IPS-15b (cell line): ENCODE results near the gene FRMD4A.

Experiments
- H3K27me3 ChIP-seq: one replicate; pipeline ENCODE4 v1.6.1; 2013; ENCODE audit warnings: low read length; ENCODE audit not compliant: control insufficient read depth, insufficient read depth
- H3K36me3 ChIP-seq: one replicate; pipeline ENCODE4 v1.6.1; 2013; ENCODE audit warnings: low read length; ENCODE audit not compliant: control insufficient read depth, insufficient read depth
- H3K4me1 ChIP-seq: one replicate; pipeline ENCODE4 v1.6.1; 2013; ENCODE audit warnings: mild to moderate bottlenecking, low read length; ENCODE audit not compliant: control insufficient read depth, insufficient read depth
- H3K4me3 ChIP-seq: one replicate; pipeline ENCODE4 v1.5.1; 2013; ENCODE audit warnings: low read depth, low read length
- H3K9ac ChIP-seq: one replicate; pipeline ENCODE4 v1.6.1; 2013; ENCODE audit warnings: low read depth, mild to moderate bottlenecking, low read length
- H3K9me3 ChIP-seq: one replicate; pipeline ENCODE4 v1.6.1; 2013; ENCODE audit warnings: mild to moderate bottlenecking, low read length; ENCODE audit not compliant: control insufficient read depth, insufficient read depth

Gene FRMD4A

GRCh38 chr10:14330388-14331061 is at the start of gene FRMD4A:
FRMD4A (minus strand) TSS chr10:14330924.
- H3K4me3 ChIP-seq: no peak within 1 kb of the TSS

DNA sequence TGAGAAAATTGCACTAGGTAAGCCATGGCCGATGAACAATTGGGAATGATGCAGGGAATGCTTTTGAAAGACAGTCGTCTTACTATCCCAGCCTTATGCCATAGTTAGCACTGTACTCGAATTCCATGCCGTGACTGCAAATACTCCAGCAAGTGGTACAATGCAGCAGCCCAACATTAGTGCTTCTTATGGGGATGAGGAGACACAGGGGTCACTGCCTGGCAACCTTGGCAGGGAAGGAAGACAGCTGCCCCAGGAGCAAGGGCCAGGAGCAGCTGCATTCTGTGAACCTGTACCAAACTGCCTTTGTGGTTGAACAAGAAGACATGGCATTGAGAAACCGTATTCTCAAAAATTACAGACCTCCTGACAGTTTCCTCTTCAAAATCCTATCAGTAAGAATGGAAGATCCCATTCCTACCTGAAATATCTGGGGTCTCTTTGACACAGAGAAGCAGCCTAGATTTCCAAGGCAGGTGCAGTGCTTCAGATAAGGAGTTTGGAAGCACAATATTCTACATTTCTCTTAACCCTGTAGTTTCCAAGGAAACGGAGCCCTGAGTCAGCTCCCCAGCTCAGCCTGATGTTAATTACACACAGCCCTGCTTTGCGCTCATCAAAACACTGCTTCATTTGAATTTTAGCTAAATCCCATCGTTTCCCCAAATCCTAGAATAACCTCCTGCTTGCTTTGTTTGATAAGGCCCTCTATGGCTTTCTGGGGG is 49.0 kb upstream of the FRMD4A start:
- no peak overlapping the region for H3K9ac ChIP-seq
- H3K4me3 ChIP-seq: no peak overlapping the region
- no peaks in the 10 kb centered on the region for H3K9me3 ChIP-seq
- no peaks in the 10 kb centered on the region for H3K4me1 ChIP-seq
- no peaks in the 10 kb centered on the region for H3K36me3 ChIP-seq
- H3K27me3 ChIP-seq: no peaks in the 10 kb centered on the region

More at GRCh38 chr10:14330388-14331061, at the start of gene FRMD4A:
- Histone ChIP-seq H3K36me3 (no peaks in the 10 kb centered on the region), H3K9ac (no peak within 1 kb of the TSS), H3K27me3 (no peaks in the 10 kb centered on the region), H3K4me1 (peaks cover 13% of the 10 kb centered on the region), H3K9me3 (no peaks in the 10 kb centered on the region)

DNA sequence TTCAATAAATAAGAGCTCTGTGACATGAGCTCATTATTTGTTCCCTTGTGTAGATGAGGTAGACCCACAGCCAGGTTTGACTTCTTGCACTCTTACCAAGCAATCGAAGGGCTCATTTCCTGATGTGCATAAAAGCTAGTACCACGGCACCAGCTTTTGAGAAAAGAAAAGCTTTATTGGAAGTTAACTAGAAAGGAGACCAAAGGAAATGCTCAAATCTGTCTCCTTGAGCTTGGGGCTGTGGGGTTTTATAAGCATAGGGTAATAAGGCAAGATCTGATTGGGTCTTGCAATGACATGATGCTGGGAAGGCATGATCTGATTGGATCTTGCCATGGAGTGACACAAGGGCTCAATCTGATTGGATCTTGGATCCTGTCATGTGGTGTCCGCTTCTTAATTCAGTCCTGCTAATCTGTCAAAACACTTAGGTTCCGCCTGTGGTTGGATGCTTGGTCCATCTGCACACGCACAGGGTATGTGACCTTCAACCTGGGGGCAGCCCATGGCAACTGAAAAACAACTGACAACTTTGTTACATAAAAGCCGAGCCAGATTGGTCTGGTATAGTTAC is 47.8 kb upstream of the FRMD4A start:
- Histone ChIP-seq H3K36me3 (no peaks in the 10 kb centered on the region), H3K27me3 (no peaks in the 10 kb centered on the region), H3K9ac (no peak overlapping the region), H3K9me3 (no peaks in the 10 kb centered on the region), H3K4me3 (no peak overlapping the region), H3K4me1 (no peaks in the 10 kb centered on the region)

DNA sequence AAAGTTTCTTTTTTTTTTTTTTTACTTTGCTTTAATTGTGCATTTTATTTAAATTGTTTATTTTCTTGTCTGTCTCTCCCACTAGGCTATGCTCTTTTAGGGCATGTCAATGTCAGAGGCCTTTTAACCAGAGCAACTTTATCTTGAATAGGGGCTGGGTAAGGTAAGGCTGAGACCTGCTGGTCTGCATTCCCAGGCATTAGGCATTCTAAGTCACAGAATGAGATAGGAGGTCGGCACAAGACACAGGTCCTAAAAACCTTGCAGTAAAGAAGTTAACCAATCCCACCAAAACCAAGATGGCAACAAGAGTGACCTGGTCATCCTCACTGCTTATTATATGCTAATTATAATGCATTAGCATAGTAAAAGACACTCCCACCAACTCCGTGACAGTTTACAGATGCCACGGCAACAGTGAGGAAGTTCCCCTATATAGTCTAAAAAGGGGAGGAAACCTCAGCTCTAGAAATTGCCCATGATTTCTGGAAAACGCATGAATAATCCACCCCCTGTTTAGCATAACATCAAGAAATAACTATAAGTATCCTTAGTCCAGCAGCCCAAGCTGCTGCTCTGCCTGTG is 47.0 kb upstream of the FRMD4A start:
- no peaks in the 10 kb centered on the region for H3K36me3 ChIP-seq
- H3K9ac ChIP-seq: no peak overlapping the region
- H3K27me3 ChIP-seq: no peaks in the 10 kb centered on the region
- H3K4me1 ChIP-seq: no peaks in the 10 kb centered on the region
- H3K9me3 ChIP-seq: no peaks in the 10 kb centered on the region
- no peak overlapping the region for H3K4me3 ChIP-seq

- H3K9ac ChIP-seq: no peak overlapping the region
- no peak overlapping the region for H3K4me3 ChIP-seq
- H3K36me3 ChIP-seq: no peaks in the 10 kb centered on the region
- no peaks in the 10 kb centered on the region for H3K4me1 ChIP-seq
- H3K27me3 ChIP-seq: no peaks in the 10 kb centered on the region
- peaks cover 2% of the 10 kb centered on the region for H3K9me3 ChIP-seq
These were observed 44.2 kb upstream of the FRMD4A start for GRCh38 chr10:14374745-14375445.

DNA sequence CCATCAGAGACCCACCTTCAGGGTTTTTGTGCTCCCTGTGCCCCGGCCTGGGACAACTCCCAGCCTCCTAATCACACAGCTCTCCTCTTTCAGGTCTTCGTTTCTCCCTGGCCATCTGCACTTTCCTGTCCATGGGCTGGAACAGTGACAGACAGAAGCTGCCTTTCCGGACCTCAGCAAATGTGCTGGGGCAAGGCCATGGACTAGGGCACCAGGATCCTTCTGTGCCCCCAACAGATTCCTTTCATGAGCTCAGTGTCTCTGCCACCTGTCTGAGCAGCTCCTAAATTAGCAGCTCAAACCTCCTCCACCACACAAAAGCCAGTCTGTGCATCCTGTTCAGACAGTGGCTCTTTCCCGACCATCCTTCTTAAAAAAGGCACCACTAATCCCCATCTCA is 41.9 kb upstream of the FRMD4A start:
- H3K36me3 ChIP-seq: no peaks in the 10 kb centered on the region
- no peak overlapping the region for H3K4me3 ChIP-seq
- H3K4me1 ChIP-seq: no peaks in the 10 kb centered on the region
- H3K9ac ChIP-seq: no peak overlapping the region
- no peaks in the 10 kb centered on the region for H3K27me3 ChIP-seq
- peaks cover 3% of the 10 kb centered on the region for H3K9me3 ChIP-seq

GRCh38 chr10:14371581-14371980 is 40.9 kb upstream of the FRMD4A start:
- Histone ChIP-seq H3K4me1 (no peaks in the 10 kb centered on the region), H3K9me3 (peaks cover 3% of the 10 kb centered on the region), H3K9ac (no peak overlapping the region), H3K36me3 (no peaks in the 10 kb centered on the region), H3K27me3 (no peaks in the 10 kb centered on the region), H3K4me3 (no peak overlapping the region)

DNA sequence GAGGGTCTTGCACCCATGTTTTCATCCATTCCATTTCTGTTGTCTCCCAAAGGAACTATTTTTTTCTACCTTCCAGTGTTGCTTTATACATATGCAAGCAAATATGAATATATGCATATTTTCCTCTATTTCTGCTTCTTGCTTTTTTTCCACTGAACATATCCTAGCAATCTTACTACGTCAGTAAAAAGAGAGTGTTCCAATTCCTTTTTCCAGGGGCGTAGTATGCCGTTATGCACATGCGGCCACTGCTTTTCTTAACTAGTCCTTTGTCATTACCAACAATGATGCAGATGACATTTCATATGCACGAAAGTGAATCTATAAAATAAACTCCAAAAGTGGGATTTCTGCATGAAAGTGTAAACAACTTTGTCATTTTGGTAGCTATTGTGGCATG is 40.2 kb upstream of the FRMD4A start:
- H3K27me3 ChIP-seq: no peaks in the 10 kb centered on the region
- no peak overlapping the region for H3K4me3 ChIP-seq
- H3K9me3 ChIP-seq: peaks cover 3% of the 10 kb centered on the region
- no peak overlapping the region for H3K9ac ChIP-seq
- no peaks in the 10 kb centered on the region for H3K36me3 ChIP-seq
- H3K4me1 ChIP-seq: no peaks in the 10 kb centered on the region

GRCh38 chr10:14369906-14370305 is 39.2 kb upstream of the FRMD4A start:
- H3K27me3 ChIP-seq: no peaks in the 10 kb centered on the region
- H3K36me3 ChIP-seq: no peaks in the 10 kb centered on the region
- no peak overlapping the region for H3K4me3 ChIP-seq
- H3K9ac ChIP-seq: no peak overlapping the region
- H3K4me1 ChIP-seq: no peaks in the 10 kb centered on the region
- peaks cover 3% of the 10 kb centered on the region for H3K9me3 ChIP-seq

GRCh38 chr10:14366760-14367159 is 36.0 kb upstream of the FRMD4A start:
- Histone ChIP-seq H3K27me3 (no peaks in the 10 kb centered on the region), H3K4me3 (no peak overlapping the region), H3K4me1 (no peaks in the 10 kb centered on the region), H3K9ac (no peak overlapping the region), H3K36me3 (no peaks in the 10 kb centered on the region), H3K9me3 (peaks cover 3% of the 10 kb centered on the region)

- Histone ChIP-seq H3K36me3 (no peaks in the 10 kb centered on the region), H3K4me3 (no peak overlapping the region), H3K9ac (no peak overlapping the region), H3K9me3 (peaks cover 3% of the 10 kb centered on the region), H3K4me1 (no peaks in the 10 kb centered on the region), H3K27me3 (no peaks in the 10 kb centered on the region)
These were observed 34.5 kb upstream of the FRMD4A start for GRCh38 chr10:14365266-14365665.
